IPS DF 6.9 (cell line): ENCODE measurements around the gene KRT20.
A peak's percentile ranks its signal among the peaks of the same experiment; 100 is the strongest.
"Not testable (repeated sequence)": the region's sequence is repeated elsewhere in the genome, so short reads cannot be mapped to it uniquely, and the experiment has no call there.

Experiments
- DNase-seq: peaks from one replicate; pipeline ENCODE4 v3.0.0-alpha.2; 2013; ENCODE audit warnings: low read depth, low spot score
- H3K27ac ChIP-seq: one replicate; pipeline ENCODE4 v1.5.1; 2013; ENCODE audit warnings: low read length, control low read depth
- H3K27me3 ChIP-seq: 2 replicates; pipeline ENCODE4 v1.6.1; 2013; ENCODE audit warnings: mild to moderate bottlenecking, low read length; ENCODE audit not compliant: control insufficient read depth, insufficient read depth
- H3K36me3 ChIP-seq: 2 replicates; pipeline ENCODE4 v1.6.1; 2013; ENCODE audit warnings: low read length; ENCODE audit not compliant: control insufficient read depth, insufficient read depth
- H3K4me1 ChIP-seq: 2 replicates; pipeline ENCODE4 v1.6.1; 2013; ENCODE audit warnings: low read length; ENCODE audit not compliant: control insufficient read depth, insufficient read depth
- H3K4me3 ChIP-seq: 2 replicates; pipeline ENCODE4 v1.5.1; 2013; ENCODE audit warnings: mild to moderate bottlenecking, low read length
- H3K9me3 ChIP-seq: 2 replicates; pipeline ENCODE4 v1.6.1; 2013; ENCODE audit warnings: low read length, inconsistent platforms; ENCODE audit not compliant: control insufficient read depth, insufficient read depth
- WGBS: extraction: QIAGEN DNeasy Blood & Tissue Kit; methylation state at CpG from one replicate; pipeline ENCODE4 v1.1.7; 2013; ENCODE audit warnings: mixed read lengths, missing lambda C conversion rate; ENCODE audit not compliant: insufficient read length, insufficient coverage; 5-methylcytosine and 5-hydroxymethylcytosine counted together

Gene KRT20

DNA sequence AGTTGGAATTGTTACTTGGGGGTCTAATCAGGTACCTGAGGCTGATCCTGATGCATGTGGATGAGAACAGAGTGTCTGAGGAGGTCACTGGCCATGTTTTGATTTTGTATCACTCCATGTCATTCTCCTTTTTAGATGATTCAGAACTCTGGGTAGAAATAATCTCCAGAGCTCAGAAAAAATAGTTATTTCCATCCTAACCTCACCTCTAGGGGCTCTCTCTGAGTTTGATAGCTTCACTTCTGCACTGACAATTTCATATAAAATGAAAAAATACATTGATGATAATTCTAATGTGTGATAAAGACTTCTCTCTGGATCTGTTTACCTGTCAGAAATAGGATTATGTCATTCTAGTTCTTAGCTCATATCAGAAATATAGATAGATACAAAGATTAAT lies 11.8 kb downstream of the KRT20 start:
- Histone ChIP-seq H3K4me3 (no peak overlapping the region), H3K9me3 (no peaks in the 10 kb centered on the region), H3K36me3 (no peaks in the 10 kb centered on the region), H3K4me1 (no peaks in the 10 kb centered on the region), H3K27ac (no peak overlapping the region), H3K27me3 (no peaks in the 10 kb centered on the region)
- DNase-seq = no peak

GRCh38 chr17:40872416-40872815 lies 12.6 kb downstream of the KRT20 start:
- Histone ChIP-seq H3K27ac (no peak overlapping the region), H3K36me3 (no peaks in the 10 kb centered on the region), H3K4me1 (no peaks in the 10 kb centered on the region), H3K4me3 (no peak overlapping the region), H3K9me3 (no peaks in the 10 kb centered on the region), H3K27me3 (no peaks in the 10 kb centered on the region)
- no peak for DNase-seq

DNA sequence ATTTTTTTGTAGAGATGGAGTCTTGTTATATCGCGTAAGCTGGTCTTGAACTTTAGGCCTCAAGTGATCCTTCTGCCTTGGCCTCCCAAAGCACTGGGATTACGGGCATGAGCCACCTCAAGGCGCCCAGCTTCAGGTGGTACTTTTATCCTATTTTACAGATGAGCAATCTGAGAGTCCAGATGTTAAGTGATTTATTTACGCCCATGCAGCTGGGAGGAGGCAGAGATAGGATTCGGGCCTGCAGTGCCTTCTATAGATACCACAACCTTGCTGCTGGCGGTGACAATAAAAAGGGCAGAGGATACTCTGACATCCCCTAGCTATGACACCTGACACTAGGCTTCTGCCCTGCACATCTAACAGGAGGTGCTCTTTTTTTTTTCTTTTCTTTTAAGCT lies 13.7 kb downstream of the KRT20 start:
- DNase-seq = no peak
- Histone ChIP-seq H3K36me3 (no peaks in the 10 kb centered on the region), H3K4me3 (no peak overlapping the region), H3K27me3 (no peaks in the 10 kb centered on the region), H3K27ac (no peak overlapping the region), H3K9me3 (no peaks in the 10 kb centered on the region), H3K4me1 (no peaks in the 10 kb centered on the region)
- no CpG with 5 or more reads among the region's 7 CpGs for WGBS

DNA sequence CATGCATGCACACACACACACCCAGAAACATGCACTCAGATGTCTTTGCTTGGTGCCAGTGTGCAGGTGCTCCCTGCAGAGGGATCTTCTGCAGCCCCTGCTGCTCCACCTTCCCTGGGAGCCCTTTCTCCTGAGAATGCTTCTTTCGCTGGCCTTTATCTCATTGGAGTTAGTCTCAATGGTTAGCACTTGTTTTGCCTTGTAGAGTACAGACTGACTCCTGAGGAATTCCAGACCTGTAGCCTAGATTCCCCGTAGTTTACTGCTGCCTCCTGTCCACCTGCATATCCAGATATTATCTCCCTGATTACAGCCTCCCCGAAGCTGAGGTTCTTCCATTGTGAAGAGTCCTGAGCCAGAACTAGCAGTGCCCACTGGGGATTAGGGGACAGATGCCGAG lies 14.9 kb downstream of the KRT20 start:
- H3K4me1 ChIP-seq = no peaks in the 10 kb centered on the region
- no peaks in the 10 kb centered on the region for H3K9me3 ChIP-seq
- no peak overlapping the region for H3K4me3 ChIP-seq
- no peaks in the 10 kb centered on the region for H3K36me3 ChIP-seq
- DNase-seq = no peak
- no peaks in the 10 kb centered on the region for H3K27me3 ChIP-seq
- no CpG with 5 or more reads among the region's 4 CpGs for WGBS
- H3K27ac ChIP-seq = no peak overlapping the region

- no peaks in the 10 kb centered on the region for H3K4me1 ChIP-seq
- no peak for DNase-seq
- no CpG with 5 or more reads among the region's 8 CpGs for WGBS
- no peaks in the 10 kb centered on the region for H3K36me3 ChIP-seq
- no peaks in the 10 kb centered on the region for H3K27me3 ChIP-seq
- no peak within 1 kb of the TSS for H3K27ac ChIP-seq
- H3K9me3 ChIP-seq = no peaks in the 10 kb centered on the region
- H3K4me3 ChIP-seq = no peak within 1 kb of the TSS
These were observed 18.2 kb downstream of the KRT20 start, which contains the start of gene KRT12 for GRCh38 chr17:40866838-40867237. Gene KRT12 (minus strand): TSS chr17:40867223. CDS start chr17:40867186, 37 bp downstream.

DNA sequence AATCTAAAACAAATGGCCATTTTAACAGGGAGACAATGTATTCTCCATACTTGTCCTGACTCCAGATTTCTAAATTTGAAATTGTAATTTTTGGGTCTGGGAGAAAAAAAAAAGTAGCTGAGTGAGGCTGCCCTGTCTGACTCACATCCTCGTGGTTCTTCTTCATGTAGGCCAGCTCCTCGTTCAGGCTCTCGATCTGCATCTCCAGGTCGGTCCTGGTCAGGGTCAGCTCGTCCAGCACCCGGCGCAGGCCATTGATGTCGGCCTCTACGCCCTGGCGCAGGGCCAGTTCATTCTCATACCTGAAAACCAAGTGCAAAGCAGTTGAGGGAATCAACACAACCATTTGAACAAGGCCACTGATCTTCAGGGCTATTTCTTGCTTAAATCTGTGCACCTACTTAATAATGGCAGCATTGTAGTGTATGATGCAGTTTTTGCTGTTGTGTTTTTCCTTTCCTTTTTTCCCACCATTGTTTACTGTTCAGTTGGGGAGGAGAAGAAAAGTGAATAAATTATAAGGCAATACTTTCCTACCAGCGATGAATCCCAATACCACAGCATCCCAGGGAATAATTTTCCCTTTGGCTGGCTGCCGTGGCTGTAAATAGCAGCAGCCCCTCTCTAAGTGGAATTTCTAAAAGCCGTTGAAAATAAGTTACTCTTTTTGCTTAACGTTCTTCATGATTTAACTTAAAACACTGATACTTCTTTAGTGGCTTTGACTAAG lies 20.2 kb downstream of the KRT20 start:
- no CpG with 5 or more reads among the region's 14 CpGs for WGBS
- H3K27ac ChIP-seq = no peak overlapping the region

DNA sequence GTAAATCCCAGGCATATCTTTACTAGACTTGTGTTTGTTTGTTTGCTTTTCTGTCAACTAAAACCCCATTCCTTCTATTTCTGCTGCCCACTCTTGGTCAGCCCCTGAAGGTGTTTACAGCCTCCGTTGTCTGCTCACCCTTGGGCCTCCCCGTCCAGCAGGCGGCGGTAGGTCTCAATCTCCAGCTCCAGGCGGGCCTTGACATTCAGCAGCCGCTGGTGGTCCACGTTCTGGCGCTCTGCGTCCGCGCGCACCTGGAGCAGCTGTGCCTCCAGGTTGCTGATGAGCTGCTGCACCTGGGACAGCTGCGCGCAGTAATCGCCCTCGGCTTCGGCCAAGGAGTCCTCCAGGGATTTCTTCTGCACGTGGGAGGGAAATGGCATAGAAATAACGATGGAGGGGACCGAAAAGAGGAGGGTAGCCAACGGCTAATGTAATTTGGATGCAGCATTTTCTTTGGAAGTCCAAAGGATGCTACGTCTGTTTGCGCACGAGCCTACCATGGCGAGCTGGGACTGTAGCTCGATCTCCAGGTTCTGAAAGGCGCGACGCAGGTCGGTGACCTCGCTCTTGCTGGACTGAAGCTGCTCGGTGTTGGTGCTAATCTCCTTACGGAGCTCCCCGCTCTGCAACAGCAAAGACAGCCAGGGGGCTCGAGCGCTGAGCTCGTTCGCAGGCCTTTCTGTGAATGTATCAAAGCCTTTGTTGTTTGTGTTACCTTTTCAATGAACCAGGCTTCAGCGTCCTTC lies 21.9 kb downstream of the KRT20 start:
- Histone ChIP-seq H3K4me3 (no peak overlapping the region), H3K9me3 (no peaks in the 10 kb centered on the region), H3K27me3 (no peaks in the 10 kb centered on the region), H3K4me1 (no peaks in the 10 kb centered on the region), H3K36me3 (no peaks in the 10 kb centered on the region), H3K27ac (no peak overlapping the region)
- WGBS = no CpG with 5 or more reads among the region's 39 CpGs
- DNase-seq = peak; percentile 48

More for the DNA sequence above, 20.2 kb downstream of the KRT20 start:
- Histone ChIP-seq H3K4me1 (no peaks in the 10 kb centered on the region), H3K4me3 (no peak overlapping the region), H3K27me3 (no peaks in the 10 kb centered on the region), H3K9me3 (no peaks in the 10 kb centered on the region), H3K36me3 (no peaks in the 10 kb centered on the region)
- no peak for DNase-seq

GRCh38 chr17:40859536-40859935 lies 25.5 kb downstream of the KRT20 start:
- Histone ChIP-seq H3K9me3 (no peaks in the 10 kb centered on the region), H3K4me1 (no peaks in the 10 kb centered on the region), H3K27ac (no peak overlapping the region), H3K27me3 (no peaks in the 10 kb centered on the region), H3K4me3 (no peak overlapping the region), H3K36me3 (no peaks in the 10 kb centered on the region)
- no CpG with 5 or more reads among the region's 2 CpGs for WGBS
- no peak for DNase-seq

DNA sequence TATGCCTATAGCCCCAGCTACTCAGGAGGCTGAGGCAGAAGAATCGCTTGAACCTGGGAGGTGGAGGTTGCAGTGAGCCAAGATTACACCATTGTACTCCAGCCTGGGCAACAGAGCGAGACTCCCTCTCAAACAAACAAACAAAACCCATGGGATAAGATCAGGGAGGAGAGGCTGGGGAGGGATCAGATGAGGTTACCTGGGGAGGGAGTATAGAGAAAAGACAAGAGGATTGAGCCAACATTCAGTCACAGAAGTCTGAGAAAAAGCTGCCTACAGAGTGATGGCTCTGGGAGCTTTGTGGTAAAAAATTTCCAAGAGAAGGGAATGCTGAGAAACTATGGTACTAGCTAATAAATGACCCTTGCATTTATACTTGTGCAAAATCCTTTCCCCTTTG lies 26.4 kb downstream of the KRT20 start:
- H3K27me3 ChIP-seq, H3K9me3 ChIP-seq, H3K27ac ChIP-seq, H3K36me3 ChIP-seq, DNase-seq, H3K4me1 ChIP-seq, H3K4me3 ChIP-seq: not testable (repeated sequence)
- WGBS = no CpG with 5 or more reads among the region's 2 CpGs

- no peaks in the 10 kb centered on the region for H3K36me3 ChIP-seq
- H3K4me1 ChIP-seq = peaks cover 1% of the 10 kb centered on the region; the same call in 1 of the 2 replicates
- DNase-seq = no peak
- no peaks in the 10 kb centered on the region for H3K9me3 ChIP-seq
- no peak overlapping the region for H3K4me3 ChIP-seq
- H3K27ac ChIP-seq = no peak overlapping the region
- no CpG with 5 or more reads among the region's 5 CpGs for whole genome bisulfite sequencing
- no peaks in the 10 kb centered on the region for H3K27me3 ChIP-seq
These were observed 27.5 kb downstream of the KRT20 start for GRCh38 chr17:40857535-40857934.
